AML-193 (cell line): ENCODE data around the gene MUSTN1.

Experiments
- DNase-seq, 2 experiments: peaks; one replicate each; lab custom pipeline; 2025; lab: John Stamatoyannopoulos, UW

MUSTN1 gene

DNA sequence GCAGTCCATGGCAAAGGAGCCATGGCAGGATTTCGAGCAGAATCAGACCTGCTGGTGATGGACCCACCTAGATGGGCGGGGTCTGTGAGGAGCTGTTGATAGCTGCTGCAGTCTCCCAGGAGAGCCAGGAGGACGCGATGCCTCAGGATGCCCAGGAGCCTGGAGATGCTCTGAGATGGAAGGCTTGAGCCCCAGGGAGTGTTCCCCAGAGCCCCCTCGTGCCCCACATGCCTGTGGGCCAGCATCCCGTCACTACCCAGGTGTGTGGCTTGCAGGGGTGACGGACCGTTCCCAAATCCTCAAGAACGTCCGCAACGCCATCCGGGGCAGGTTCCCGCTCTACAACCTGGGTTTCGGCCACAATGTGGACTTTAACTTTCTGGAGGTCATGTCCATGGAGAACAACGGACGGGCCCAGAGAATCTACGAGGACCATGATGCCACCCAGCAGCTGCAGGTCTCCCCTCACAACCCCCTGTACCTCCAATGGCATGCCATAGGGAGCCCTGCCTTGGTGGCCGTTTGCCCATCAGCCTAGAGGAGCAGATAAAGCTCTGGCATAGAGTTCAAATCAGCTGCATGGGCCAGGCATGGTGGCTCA is 50.7 kb downstream of the MUSTN1 start:
- no peak for DNase-seq

DNA sequence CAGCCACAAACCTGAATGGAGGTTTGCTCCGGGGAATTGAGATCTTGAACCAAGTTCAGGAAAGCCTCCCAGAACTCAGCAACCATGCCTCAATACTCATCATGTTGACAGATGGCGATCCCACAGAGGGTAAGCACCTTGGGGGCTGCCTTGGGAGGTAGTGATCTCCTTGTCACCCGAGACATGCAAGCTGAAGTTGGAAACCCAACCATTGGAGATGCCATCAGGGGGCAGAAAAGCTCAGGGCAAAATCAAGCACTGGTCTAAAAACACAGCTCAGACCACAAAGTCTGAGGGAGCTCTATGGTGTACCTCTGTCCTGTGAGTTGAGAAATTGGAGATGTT is 51.6 kb downstream of the MUSTN1 start:
- DNase-seq: no peak
